Ishikawa (cell line): ENCODE measurements around the gene LRRC10B.

Experiments used
- CEBPB ChIP-seq: IDR thresholded peaks from 2 replicates; pipeline ENCODE4 v1.6.1; 2012
- CREB1 ChIP-seq: IDR thresholded peaks from 2 replicates; pipeline ENCODE4 v1.6.1; 2012; ENCODE audit warnings: low read depth
- EGR1 ChIP-seq: IDR thresholded peaks from 2 replicates; pipeline ENCODE4 v1.6.1; 2012
- EP300 ChIP-seq: IDR thresholded peaks from 2 replicates; pipeline ENCODE4 v1.6.1; 2012; ENCODE audit warnings: borderline replicate concordance
- FOXM1 ChIP-seq: IDR thresholded peaks from 2 replicates; pipeline ENCODE4 v1.6.1; 2012; ENCODE audit warnings: low read depth, borderline replicate concordance
- MAX ChIP-seq: IDR thresholded peaks from 2 replicates; pipeline ENCODE4 v1.6.1; 2012
- NFIC ChIP-seq: IDR thresholded peaks from 2 replicates; pipeline ENCODE4 v1.6.1; 2012
- RAD21 ChIP-seq: IDR thresholded peaks from 2 replicates; pipeline ENCODE4 v1.6.1; 2012; ENCODE audit warnings: low read depth
- REST ChIP-seq: IDR thresholded peaks from 2 replicates; pipeline ENCODE4 v1.6.1; 2012; ENCODE audit warnings: low read depth, mild to moderate bottlenecking
- TAF1 ChIP-seq: IDR thresholded peaks from 2 replicates; pipeline ENCODE4 v1.6.1; 2012; ENCODE audit warnings: low read depth, mild to moderate bottlenecking
- TCF12 ChIP-seq: IDR thresholded peaks from 2 replicates; pipeline ENCODE4 v1.6.1; 2012; ENCODE audit warnings: low read depth
- TEAD4 ChIP-seq: IDR thresholded peaks from 2 replicates; pipeline ENCODE4 v1.6.1; 2012
- USF1 ChIP-seq: IDR thresholded peaks from 2 replicates; pipeline ENCODE4 v1.6.1; 2012
- YY1 ChIP-seq: IDR thresholded peaks from 2 replicates; pipeline ENCODE4 v1.6.1; 2012; ENCODE audit warnings: low read depth
- ZBTB7A ChIP-seq: IDR thresholded peaks from 2 replicates; pipeline ENCODE4 v1.6.1; 2012; ENCODE audit warnings: low read depth

The LRRC10B gene

GRCh38 chr11:61522881-61523280, 14.3 kb downstream of the LRRC10B start:
- no peak for TF ChIP-seq REST
- TF ChIP-seq FOXM1 = no peak
- TF ChIP-seq NFIC = no peak
- TF ChIP-seq CEBPB = no peak
- TF ChIP-seq YY1 = no peak
- TF ChIP-seq EGR1 = no peak
- no peak for TF ChIP-seq EP300
- no peak for TF ChIP-seq TEAD4
- TF ChIP-seq RAD21 = no peak
- no peak for TF ChIP-seq CREB1
- TF ChIP-seq MAX = no peak
- no peak for TF ChIP-seq ZBTB7A
- no peak for TF ChIP-seq USF1
- TF ChIP-seq TCF12 = no peak
- no peak for TF ChIP-seq TAF1

GRCh38 chr11:61524446-61524845, 15.9 kb downstream of the LRRC10B start:
- TF ChIP-seq NFIC (no peak), CEBPB (no peak), REST (no peak), FOXM1 (no peak), TCF12 (no peak), USF1 (no peak), RAD21 (no peak), EGR1 (no peak), TAF1 (no peak), EP300 (no peak), MAX (no peak)

GRCh38 chr11:61524963-61525587, 16.5 kb downstream of the LRRC10B start:
- TF ChIP-seq NFIC (no peak), YY1 (no peak), TCF12 (no peak), USF1 (no peak), TEAD4 (no peak), REST (no peak), ZBTB7A (no peak), TAF1 (no peak), CEBPB (no peak), RAD21 (no peak), EGR1 (no peak)

GRCh38 chr11:61526229-61526628, 17.7 kb downstream of the LRRC10B start:
- no peak for TF ChIP-seq REST
- TF ChIP-seq NFIC = no peak
- TF ChIP-seq USF1 = no peak
- no peak for TF ChIP-seq FOXM1
- TF ChIP-seq CEBPB = no peak
- no peak for TF ChIP-seq MAX
- no peak for TF ChIP-seq EGR1
- TF ChIP-seq CREB1 = no peak
- TF ChIP-seq RAD21 = no peak
- TF ChIP-seq YY1 = no peak
- TF ChIP-seq EP300 = no peak
- no peak for TF ChIP-seq TEAD4
- no peak for TF ChIP-seq TCF12
- TF ChIP-seq TAF1 = no peak
- no peak for TF ChIP-seq ZBTB7A
